MCF 10A (cell line): Measurements from ENCODE around the gene PPM1H. TPM values are rescaled to one million over a fixed set of nuclear protein-coding genes. Genes with fewer than 3 reads are reported as not detected.
A peak's percentile ranks its signal among the peaks of the same experiment; 100 is the strongest.

Source experiments
- BruUV-seq: library from RNA; stranded (reverse); fragments of 400-500 nt; replicated peaks from 2 replicates; lab custom pipeline; 2021; lab: Mats Ljungman, UMichigan
- CTCF ChIA-PET: fragments of 300-600 bp; sonication (Branson Sonifier 250); formaldehyde crosslinking; extraction: SDS; loops from one replicate; lab custom pipeline; 2021; ENCODE audit warnings: antibody characterized with exemption, inconsistent platforms; lab: Yijun Ruan, JAX
- POLR2A ChIA-PET: fragments of 300-600, 350-650 bp; sonication (Branson Sonifier 250); formaldehyde crosslinking; extraction: SDS; loops from one replicate; lab custom pipeline; 2020; ENCODE audit warnings: antibody characterized with exemption, inconsistent platforms; lab: Yijun Ruan, JAX
- DNase-seq: peaks from one replicate; pipeline ENCODE4 v3.0.0-alpha.2; 2018; ENCODE audit not compliant: unreplicated experiment
- H3K27ac Mint-ChIP-seq: one replicate; pipeline ENCODE4 v1.8.0; 2022; ENCODE audit warnings: mild to moderate bottlenecking, low read depth, mixed read lengths; ENCODE audit not compliant: unreplicated experiment
- H3K27me3 Mint-ChIP-seq: one replicate; pipeline ENCODE4 v1.8.0; 2022; ENCODE audit warnings: mixed read lengths; ENCODE audit not compliant: insufficient read depth, unreplicated experiment
- H3K36me3 Mint-ChIP-seq: one replicate; pipeline ENCODE4 v1.8.0; 2022; ENCODE audit warnings: mild to moderate bottlenecking, moderate library complexity, mixed read lengths; ENCODE audit not compliant: insufficient read depth, unreplicated experiment
- H3K4me1 Mint-ChIP-seq: one replicate; pipeline ENCODE4 v1.8.0; 2022; ENCODE audit warnings: mixed read lengths; ENCODE audit not compliant: insufficient read depth, unreplicated experiment
- H3K4me3 Mint-ChIP-seq: one replicate; pipeline ENCODE4 v1.8.0; 2022; ENCODE audit warnings: mild to moderate bottlenecking, moderate library complexity, mixed read lengths; ENCODE audit not compliant: unreplicated experiment
- H3K9me3 Mint-ChIP-seq: one replicate; pipeline ENCODE4 v1.8.0; 2022; ENCODE audit warnings: mixed read lengths; ENCODE audit not compliant: unreplicated experiment
- intact Hi-C: fragments of 100-400 bp; cut with micrococcal nuclease; formaldehyde crosslinking; loops from 2 replicates; pipeline ENCODE4 v1.14.1; 2022
- total RNA-seq: library from RNA; stranded (reverse); gene quantifications from 2 replicates; pipeline ENCODE4 v1.2.3, GENCODE V29; 2022
- TF ChIP-seq, protein P1 (sequence below): fragments of 200-600 bp; IDR thresholded peaks from one replicate; pipeline ENCODE4 v1.8.0; 2022; ENCODE audit warnings: antibody characterized with exemption, mild to moderate bottlenecking; ENCODE audit not compliant: unreplicated experiment

Gene PPM1H
- total RNA-seq, 1 experiment from 2014 or later = 0.49 TPM

DNA sequence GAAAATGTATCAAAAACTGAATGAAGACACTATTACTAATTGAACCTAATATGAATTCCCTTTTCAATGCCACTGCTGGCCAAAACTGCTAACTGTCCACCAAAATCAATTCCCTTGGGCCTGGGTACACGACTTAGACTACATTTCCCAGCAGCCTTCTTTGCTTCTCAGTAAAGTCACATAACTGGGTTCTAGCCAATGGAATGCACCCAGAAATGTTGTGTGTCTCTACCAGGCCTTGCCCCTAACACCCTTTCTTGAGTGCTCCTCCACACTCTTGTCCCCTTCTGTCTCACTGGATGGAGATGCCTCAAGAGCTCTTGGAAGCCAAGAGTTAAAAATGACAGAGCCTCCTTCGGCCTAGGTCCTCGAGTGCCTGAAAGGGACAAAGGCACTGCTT, 156.8 kb downstream of the PPM1H start:
- intact Hi-C loops = no loop called here

DNA sequence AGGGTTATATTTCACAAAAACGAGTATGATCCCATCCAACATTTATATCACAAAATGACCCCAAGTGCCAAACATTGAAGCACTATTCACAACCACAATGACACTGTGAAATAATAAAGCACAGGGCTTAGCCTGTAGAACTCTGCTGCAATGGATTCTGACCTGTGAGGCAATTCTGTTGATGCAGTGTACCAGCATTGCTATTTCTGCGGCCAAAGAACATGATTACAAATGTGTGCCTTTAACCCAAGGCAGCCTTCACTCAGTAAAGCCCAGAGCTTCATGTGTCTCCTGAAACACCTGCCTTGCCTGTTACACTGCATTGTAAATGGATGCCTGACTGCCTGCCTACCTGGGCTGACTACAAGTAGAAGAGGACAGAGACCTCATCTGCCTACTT, 158.0 kb downstream of the PPM1H start:
- POLR2A ChIA-PET = no interaction called here
- no peak for DNase-seq
- H3K27me3 Mint-ChIP-seq = no peaks in the 10 kb centered on the region
- H3K27ac Mint-ChIP-seq = no peak overlapping the region
- no peak overlapping the region for H3K4me3 Mint-ChIP-seq
- intact Hi-C loops = no loop called here
- H3K9me3 Mint-ChIP-seq = no peaks in the 10 kb centered on the region
- no peaks in the 10 kb centered on the region for H3K36me3 Mint-ChIP-seq
- no TSS peak for BruUV-seq
- peaks cover 5% of the 10 kb centered on the region for H3K4me1 Mint-ChIP-seq
- TF ChIP-seq, protein P1, sequence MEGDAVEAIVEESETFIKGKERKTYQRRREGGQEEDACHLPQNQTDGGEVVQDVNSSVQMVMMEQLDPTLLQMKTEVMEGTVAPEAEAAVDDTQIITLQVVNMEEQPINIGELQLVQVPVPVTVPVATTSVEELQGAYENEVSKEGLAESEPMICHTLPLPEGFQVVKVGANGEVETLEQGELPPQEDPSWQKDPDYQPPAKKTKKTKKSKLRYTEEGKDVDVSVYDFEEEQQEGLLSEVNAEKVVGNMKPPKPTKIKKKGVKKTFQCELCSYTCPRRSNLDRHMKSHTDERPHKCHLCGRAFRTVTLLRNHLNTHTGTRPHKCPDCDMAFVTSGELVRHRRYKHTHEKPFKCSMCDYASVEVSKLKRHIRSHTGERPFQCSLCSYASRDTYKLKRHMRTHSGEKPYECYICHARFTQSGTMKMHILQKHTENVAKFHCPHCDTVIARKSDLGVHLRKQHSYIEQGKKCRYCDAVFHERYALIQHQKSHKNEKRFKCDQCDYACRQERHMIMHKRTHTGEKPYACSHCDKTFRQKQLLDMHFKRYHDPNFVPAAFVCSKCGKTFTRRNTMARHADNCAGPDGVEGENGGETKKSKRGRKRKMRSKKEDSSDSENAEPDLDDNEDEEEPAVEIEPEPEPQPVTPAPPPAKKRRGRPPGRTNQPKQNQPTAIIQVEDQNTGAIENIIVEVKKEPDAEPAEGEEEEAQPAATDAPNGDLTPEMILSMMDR = no peak
- CTCF ChIA-PET = interaction anchor here (0.6 kb wide), 1 partner anchor 23 kb away, joined by 3 read pairs; no protein-coding TSS in a partner anchor

More for the DNA sequence above, 156.8 kb downstream of the PPM1H start:
- TF ChIP-seq, protein P1 = no peak
- ChIA-PET CTCF (interaction anchor here (1.4 kb wide), 1 partner anchor 20 kb away, joined by 5 read pairs; no protein-coding TSS in a partner anchor), POLR2A (no interaction called here)
- BruUV-seq = no TSS peak
- no peaks in the 10 kb centered on the region for H3K4me1 Mint-ChIP-seq
- H3K9me3 Mint-ChIP-seq = no peaks in the 10 kb centered on the region
- H3K27me3 Mint-ChIP-seq = no peaks in the 10 kb centered on the region
- H3K4me3 Mint-ChIP-seq = no peak overlapping the region
- DNase-seq = no peak
- no peaks in the 10 kb centered on the region for H3K36me3 Mint-ChIP-seq
- no peak overlapping the region for H3K27ac Mint-ChIP-seq

DNA sequence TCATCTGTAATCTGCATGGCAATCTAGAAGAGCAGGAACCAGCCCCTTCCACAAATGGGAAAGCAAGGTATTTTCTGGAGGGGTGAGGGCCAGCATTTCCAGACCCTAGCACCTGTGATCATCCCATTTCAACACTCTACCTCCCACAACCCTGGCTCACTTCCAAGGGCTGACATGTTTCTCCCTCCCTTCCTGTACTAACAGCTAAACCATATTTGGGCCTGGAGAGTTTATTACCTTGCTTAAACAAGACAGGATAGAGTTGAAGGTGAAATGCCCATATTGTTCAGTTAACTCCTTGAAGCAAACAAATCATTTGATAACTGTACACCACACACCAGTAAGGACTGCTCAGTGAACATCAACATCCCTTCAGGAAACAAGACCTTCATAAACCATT, 158.4 kb downstream of the PPM1H start:
- no TSS peak for BruUV-seq
- Mint-ChIP-seq H3K4me3 (no peak overlapping the region), H3K27ac (no peak overlapping the region), H3K36me3 (no peaks in the 10 kb centered on the region), H3K4me1 (peaks cover 5% of the 10 kb centered on the region), H3K27me3 (no peaks in the 10 kb centered on the region), H3K9me3 (no peaks in the 10 kb centered on the region)
- POLR2A ChIA-PET = no interaction called here
- TF ChIP-seq, protein P1 = no peak
- intact Hi-C loops = no loop called here
- CTCF ChIA-PET = interaction anchor here (0.6 kb wide), 1 partner anchor 23 kb away, joined by 3 read pairs; no protein-coding TSS in a partner anchor
- peak; percentile 11 for DNase-seq

DNA sequence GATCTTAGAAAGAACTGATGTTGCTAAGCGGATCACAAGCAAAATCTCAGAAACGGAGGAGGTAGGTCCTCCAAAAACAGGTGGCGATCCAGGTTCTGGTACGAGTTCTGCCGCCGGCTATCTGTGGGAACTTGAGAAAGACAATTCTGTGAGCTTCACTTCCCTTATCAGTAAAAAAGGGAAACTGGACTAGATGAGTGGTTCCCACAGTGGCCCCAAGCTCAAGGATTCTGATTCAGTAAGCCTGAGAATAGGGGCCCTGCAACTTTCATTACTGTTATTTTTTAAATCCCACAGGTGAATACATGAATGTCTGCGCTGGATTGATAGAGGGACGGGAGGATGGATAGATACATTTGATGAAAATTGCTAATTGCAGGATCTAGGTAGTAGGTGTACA, 160.2 kb downstream of the PPM1H start:
- TF ChIP-seq, protein P1 = no peak
- intact Hi-C loops = no loop called here
- Mint-ChIP-seq H3K27me3 (no peaks in the 10 kb centered on the region), H3K4me1 (peaks cover 5% of the 10 kb centered on the region), H3K9me3 (no peaks in the 10 kb centered on the region), H3K27ac (no peak overlapping the region), H3K4me3 (no peak overlapping the region), H3K36me3 (no peaks in the 10 kb centered on the region)
- ChIA-PET POLR2A (no interaction called here), CTCF (interaction anchor here (0.6 to 1.1 kb wide), 2 partner anchors 83 to 295 kb away, joined by 3 read pairs; no protein-coding TSS in a partner anchor)
- BruUV-seq = no TSS peak
- DNase-seq = no peak
